Right lobe of liver (tissue), 4 donors: ENCODE results near the gene AK9.

Experiments
- POLR2A ChIP-seq: fragments of 450-650 bp; IDR thresholded peaks from one replicate; pipeline ENCODE4 v1.6.1; 2017; ENCODE audit warnings: antibody characterized with exemption, mild to moderate bottlenecking
- TF ChIP-seq, protein P1 (sequence below), 4 donors: fragments of 200-600 bp in 3 of 4; fragments of 450-650 bp in 1 of 4; IDR thresholded peaks; one replicate each; pipeline versions ENCODE4 v1.5.1 to v1.8.0; 2016 to 2022; ENCODE audit warnings: antibody characterized with exemption in 4 of 4, mild to moderate bottlenecking in 2 of 4
- donor health status: DM: no; HTN: no; CAD: no.
- donor health status: DM: no; HTN: no; CAD: no.
- donor health status: DM: no; HTN: yes; CAD: no.

DNA sequence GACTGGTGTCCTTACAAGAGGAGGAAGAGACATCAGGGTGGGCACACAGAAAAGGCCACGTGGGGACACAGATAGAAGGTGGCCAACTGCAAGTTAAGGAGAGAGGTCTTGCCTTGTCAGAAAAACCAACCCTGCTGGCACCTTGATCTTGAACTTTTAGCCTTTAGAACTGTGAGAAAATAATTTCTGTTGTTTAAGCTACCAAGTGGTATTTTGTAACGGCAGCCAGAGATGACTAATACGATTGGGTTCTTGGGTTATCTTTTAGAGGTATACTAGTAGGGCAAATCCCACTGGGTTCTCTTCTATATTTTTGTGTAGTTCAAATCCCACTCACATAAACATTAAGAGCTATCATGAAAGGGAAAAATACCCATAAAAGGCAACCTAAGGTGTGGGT, 176.1 kb downstream of the AK9 start:
- TF ChIP-seq, protein P1, sequence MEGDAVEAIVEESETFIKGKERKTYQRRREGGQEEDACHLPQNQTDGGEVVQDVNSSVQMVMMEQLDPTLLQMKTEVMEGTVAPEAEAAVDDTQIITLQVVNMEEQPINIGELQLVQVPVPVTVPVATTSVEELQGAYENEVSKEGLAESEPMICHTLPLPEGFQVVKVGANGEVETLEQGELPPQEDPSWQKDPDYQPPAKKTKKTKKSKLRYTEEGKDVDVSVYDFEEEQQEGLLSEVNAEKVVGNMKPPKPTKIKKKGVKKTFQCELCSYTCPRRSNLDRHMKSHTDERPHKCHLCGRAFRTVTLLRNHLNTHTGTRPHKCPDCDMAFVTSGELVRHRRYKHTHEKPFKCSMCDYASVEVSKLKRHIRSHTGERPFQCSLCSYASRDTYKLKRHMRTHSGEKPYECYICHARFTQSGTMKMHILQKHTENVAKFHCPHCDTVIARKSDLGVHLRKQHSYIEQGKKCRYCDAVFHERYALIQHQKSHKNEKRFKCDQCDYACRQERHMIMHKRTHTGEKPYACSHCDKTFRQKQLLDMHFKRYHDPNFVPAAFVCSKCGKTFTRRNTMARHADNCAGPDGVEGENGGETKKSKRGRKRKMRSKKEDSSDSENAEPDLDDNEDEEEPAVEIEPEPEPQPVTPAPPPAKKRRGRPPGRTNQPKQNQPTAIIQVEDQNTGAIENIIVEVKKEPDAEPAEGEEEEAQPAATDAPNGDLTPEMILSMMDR (IDR thresholded peaks at IDR 0.05) = no peak
- no peak for TF ChIP-seq POLR2A
